GM23248 (cell line): ENCODE measurements around the gene PKIB.

Experiments
- EZH2 ChIP-seq: fragments of 200-600 bp; sonication (generic); IDR thresholded peaks from 2 replicates; pipeline ENCODE4 v1.6.1; 2018; ENCODE audit warnings: antibody characterized with exemption, mild to moderate bottlenecking; ENCODE audit not compliant: insufficient read depth, poor library complexity, severe bottlenecking
- EZH2phosphoT487 ChIP-seq: fragments of 200-600 bp; sonication (generic); IDR thresholded peaks from 2 replicates; pipeline ENCODE4 v1.6.1; 2018; ENCODE audit warnings: antibody characterized with exemption, moderate library complexity, mild to moderate bottlenecking, low read depth; ENCODE audit not compliant: insufficient read depth

DNA sequence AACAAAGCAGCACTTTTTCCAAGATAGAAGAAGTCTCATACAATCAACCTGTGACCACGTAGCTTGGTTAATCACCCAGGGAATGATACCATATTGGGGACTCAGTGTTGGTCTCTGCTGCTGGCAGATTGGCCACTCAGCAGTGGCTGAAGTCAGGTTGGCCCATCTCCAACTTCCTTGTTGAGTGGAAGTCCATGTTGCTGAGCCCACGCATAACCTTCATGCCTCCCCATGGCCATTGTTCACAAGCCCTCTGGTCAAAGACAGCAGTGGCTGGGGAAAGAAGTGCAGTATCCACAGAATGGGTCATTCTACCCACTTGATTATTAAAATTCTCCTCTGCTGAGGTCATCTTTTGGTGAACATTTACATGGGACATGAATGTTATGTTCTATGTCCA, 38.5 kb downstream of the PKIB start:
- TF ChIP-seq EZH2phosphoT487: no peak
- no peak for TF ChIP-seq EZH2
